Esophagus muscularis mucosa (tissue), 4 donors: ENCODE data around the gene GNPTAB.

Experiments
- CTCF ChIP-seq, 3 experiments: fragments of 200-600 bp in 2 of 3; fragments of 450-650 bp in 1 of 3; sonication (generic) in 2 of 3; IDR thresholded peaks; one replicate each; pipeline ENCODE4 v1.5.1; 2017 to 2019; ENCODE audit warnings: antibody characterized with exemption in 3 of 3, mild to moderate bottlenecking in 2 of 3, moderate library complexity in 1 of 3
- EP300 ChIP-seq: sonication (generic); formaldehyde crosslinking; IDR thresholded peaks from one replicate; pipeline ENCODE4 v1.6.1; 2017; ENCODE audit warnings: antibody characterized with exemption
- POLR2A ChIP-seq: fragments of 450-650 bp; IDR thresholded peaks from one replicate; pipeline ENCODE4 v1.6.1; 2017; ENCODE audit warnings: antibody characterized with exemption, moderate library complexity, mild to moderate bottlenecking, low read depth
- POLR2AphosphoS5 ChIP-seq, 2 donors: sonication (generic); formaldehyde crosslinking; IDR thresholded peaks; one replicate each; pipeline ENCODE4 v1.6.1; 2017; ENCODE audit warnings: antibody characterized with exemption in 2 of 2

GRCh38 chr12:101780599-101780998, 50.2 kb downstream of the GNPTAB start:
- TF ChIP-seq CTCF (IDR thresholded peaks at IDR 0.05) (no peak), EP300 (no peak), POLR2A (no peak), POLR2AphosphoS5 (IDR thresholded peaks at IDR 0.05) (no peak)
